DOHH2 (cell line): ENCODE measurements around the gene NFKB1.

Experiments used
- H3F3A ChIP-seq: fragments of 200-600 bp; sonication (generic), shearing (Covaris generic); 2 replicates; pipeline ENCODE4 v1.6.0; 2016; ENCODE audit warnings: antibody characterized with exemption, mild to moderate bottlenecking; ENCODE audit not compliant: control insufficient read depth, insufficient read depth
- H3K27ac ChIP-seq: fragments of 200-600 bp; sonication (generic); 2 replicates; pipeline ENCODE4 v1.5.1; 2014; ENCODE audit warnings: low read depth, mild to moderate bottlenecking, low read length, moderate library complexity
- H3K27me3 ChIP-seq: fragments of 200-600 bp; sonication (generic); 2 replicates; pipeline ENCODE4 v1.6.1; 2014; ENCODE audit warnings: mild to moderate bottlenecking, low read length, mixed read lengths; ENCODE audit not compliant: control insufficient read depth
- H3K36me3 ChIP-seq: fragments of 200-600 bp; sonication (generic); 2 replicates; pipeline ENCODE4 v1.6.1; 2014; ENCODE audit warnings: mild to moderate bottlenecking, low read length, moderate library complexity, mixed read lengths; ENCODE audit not compliant: control insufficient read depth
- H3K4me1 ChIP-seq: fragments of 200-600 bp; sonication (generic); 2 replicates; pipeline ENCODE4 v1.6.1; 2014; ENCODE audit warnings: mild to moderate bottlenecking, low read length, mixed read lengths; ENCODE audit not compliant: control insufficient read depth
- H3K4me2 ChIP-seq: fragments of 200-600 bp; sonication (generic); 2 replicates; pipeline ENCODE4 v1.6.0; 2014; ENCODE audit warnings: mild to moderate bottlenecking, low read length, moderate library complexity
- H3K4me3 ChIP-seq: fragments of 200-600 bp; sonication (generic); 2 replicates; pipeline ENCODE4 v1.5.1; 2014; ENCODE audit warnings: mild to moderate bottlenecking, low read length, mixed read lengths
- H3K79me2 ChIP-seq: fragments of 200-600 bp; sonication (generic); 2 replicates; pipeline ENCODE4 v1.6.1; 2014; ENCODE audit warnings: mild to moderate bottlenecking, low read length, mixed read lengths; ENCODE audit not compliant: control insufficient read depth
- H3K9me2 ChIP-seq: fragments of 200-600 bp; sonication (generic); replicated peaks from 2 replicates; pipeline ENCODE4 v1.6.1; 2014; ENCODE audit warnings: mild to moderate bottlenecking, low read length, mixed read lengths; ENCODE audit not compliant: control insufficient read depth
- H3K9me3 ChIP-seq: fragments of 200-600 bp; sonication (generic); 2 replicates; pipeline ENCODE4 v1.6.1; 2014; ENCODE audit warnings: antibody characterized with exemption, low read length, mixed read lengths; ENCODE audit not compliant: control insufficient read depth, insufficient read depth
- H4K20me1 ChIP-seq: fragments of 200-600 bp; sonication (generic); 2 replicates; pipeline ENCODE4 v1.6.0; 2014; ENCODE audit warnings: low read depth, mild to moderate bottlenecking, antibody characterized with exemption, low read length, moderate library complexity; ENCODE audit not compliant: control insufficient read depth, insufficient read depth
- CTCF ChIP-seq: fragments of 200-600 bp; sonication (generic); IDR thresholded peaks from one replicate; pipeline ENCODE4 v1.5.1; 2014; ENCODE audit warnings: antibody characterized with exemption, mild to moderate bottlenecking, low read depth, low read length; ENCODE audit not compliant: poor library complexity, severe bottlenecking
- EZH2phosphoT487 ChIP-seq: fragments of 200-600 bp; sonication (generic); IDR thresholded peaks from 2 replicates; pipeline ENCODE4 v1.6.1; 2017; ENCODE audit warnings: borderline replicate concordance, mild to moderate bottlenecking, antibody characterized with exemption, low read length, moderate library complexity, mixed read lengths

Gene NFKB1

GRCh38 chr4:102563000-102563399 is 61.8 kb downstream of the NFKB1 start:
- Histone ChIP-seq H3K4me1 (peaks cover 6% of the 10 kb centered on the region; the same call in 1 of the 2 replicates), H3K9me2 (no peaks in the 10 kb centered on the region), H3K9me3 (no peaks in the 10 kb centered on the region), H3K27ac (no peak overlapping the region), H3K79me2 (no peaks in the 10 kb centered on the region), H3F3A (no peaks in the 10 kb centered on the region), H3K36me3 (peaks cover 39% of the 10 kb centered on the region), H3K4me2 (no peak overlapping the region), H3K4me3 (no peak overlapping the region), H4K20me1 (no peaks in the 10 kb centered on the region), H3K27me3 (no peaks in the 10 kb centered on the region)
- no peak for TF ChIP-seq CTCF
- no peak for TF ChIP-seq EZH2phosphoT487

- H3K27me3 ChIP-seq, result no peaks in the 10 kb centered on the region
- no peak overlapping the region for H3K27ac ChIP-seq
- H3K4me1 ChIP-seq, result peaks cover 6% of the 10 kb centered on the region; the same call in 1 of the 2 replicates
- no peak for TF ChIP-seq EZH2phosphoT487
- TF ChIP-seq CTCF, result no peak
- no peak overlapping the region for H3K4me2 ChIP-seq
- H4K20me1 ChIP-seq, result no peaks in the 10 kb centered on the region
- no peaks in the 10 kb centered on the region; the same call in 1 of the 2 replicates for H3K79me2 ChIP-seq
- no peaks in the 10 kb centered on the region for H3K9me2 ChIP-seq
- H3K9me3 ChIP-seq, result no peaks in the 10 kb centered on the region
- no peaks in the 10 kb centered on the region for H3F3A ChIP-seq
- no peak overlapping the region for H3K4me3 ChIP-seq
- H3K36me3 ChIP-seq, result peaks cover 55% of the 10 kb centered on the region
These were observed 63.4 kb downstream of the NFKB1 start for GRCh38 chr4:102564399-102565059.

GRCh38 chr4:102565696-102566095 is 64.5 kb downstream of the NFKB1 start:
- TF ChIP-seq EZH2phosphoT487, result no peak
- no peak for TF ChIP-seq CTCF
- H3K4me2 ChIP-seq, result no peak overlapping the region
- H3K4me1 ChIP-seq, result peaks cover 6% of the 10 kb centered on the region; the same call in 1 of the 2 replicates
- peaks cover 65% of the 10 kb centered on the region for H3K36me3 ChIP-seq
- H3K79me2 ChIP-seq, result no peaks in the 10 kb centered on the region; the same call in 1 of the 2 replicates
- no peak overlapping the region for H3K4me3 ChIP-seq
- H3K9me3 ChIP-seq, result no peaks in the 10 kb centered on the region
- no peaks in the 10 kb centered on the region for H3F3A ChIP-seq
- no peaks in the 10 kb centered on the region for H3K27me3 ChIP-seq
- H3K27ac ChIP-seq, result no peak overlapping the region
- H4K20me1 ChIP-seq, result no peaks in the 10 kb centered on the region
- no peaks in the 10 kb centered on the region for H3K9me2 ChIP-seq
